Natural killer cell (primary cell): ENCODE results near the gene USP6NL. TPM values are rescaled to one million over a fixed set of nuclear protein-coding genes. Genes with fewer than 3 reads are reported as not detected.

Source experiments
- ATAC-seq, 3 donors: fragments of 150-1000 bp in 2 of 3; fragments of 200-7000 bp in 1 of 3; cut with Tn5 transposase; 1 replicate in 1 of 3; 2 replicates in 2 of 3; pipeline ENCODE4 v1.10.0; 2021; ENCODE audit warnings: mild to moderate bottlenecking in 2 of 3, moderate library complexity in 2 of 3
- DNase-seq, 2 donors: peaks; one replicate each; pipeline versions ENCODE4 v3.0.0 to v3.0.0-alpha.2; 2013 to 2021; ENCODE audit warnings: mixed read lengths in 1 of 2
- H3K27ac ChIP-seq: one replicate; pipeline ENCODE4 v1.5.1; 2013; ENCODE audit warnings: mild to moderate bottlenecking, low read length
- H3K27me3 ChIP-seq: one replicate; pipeline ENCODE4 v1.6.1; 2013; ENCODE audit warnings: low read length; ENCODE audit not compliant: control insufficient read depth, insufficient read depth
- H3K36me3 ChIP-seq: one replicate; pipeline ENCODE4 v1.6.1; 2013; ENCODE audit warnings: low read length; ENCODE audit not compliant: control insufficient read depth, insufficient read depth
- H3K4me1 ChIP-seq: one replicate; pipeline ENCODE4 v1.6.1; 2013; ENCODE audit warnings: low read length; ENCODE audit not compliant: control insufficient read depth, insufficient read depth
- H3K4me3 ChIP-seq: one replicate; pipeline ENCODE4 v1.5.1; 2013; ENCODE audit warnings: low read length
- H3K9me3 ChIP-seq: one replicate; pipeline ENCODE4 v1.6.1; 2013; ENCODE audit warnings: low read length; ENCODE audit not compliant: control insufficient read depth, insufficient read depth
- H3K27ac Mint-ChIP-seq, 2 donors: one replicate each; pipeline ENCODE4 v1.8.0; 2022; ENCODE audit warnings: mild to moderate bottlenecking in 2 of 2, mixed read lengths in 2 of 2, moderate library complexity in 1 of 2
- H3K27me3 Mint-ChIP-seq, 2 donors: one replicate each; pipeline ENCODE4 v1.8.0; 2022; ENCODE audit warnings: low read depth in 2 of 2, mixed read lengths in 2 of 2
- H3K36me3 Mint-ChIP-seq: one replicate; pipeline ENCODE4 v1.8.0; 2022; ENCODE audit warnings: mixed read lengths
- H3K4me1 Mint-ChIP-seq, 2 donors: one replicate each; pipeline ENCODE4 v1.8.0; 2022; ENCODE audit warnings: mixed read lengths in 2 of 2
- H3K4me3 Mint-ChIP-seq: one replicate; pipeline ENCODE4 v1.8.0; 2022; ENCODE audit warnings: mild to moderate bottlenecking, moderate library complexity, mixed read lengths
- H3K9me3 Mint-ChIP-seq, 2 donors: one replicate each; pipeline ENCODE4 v1.8.0; 2022; ENCODE audit warnings: mixed read lengths in 2 of 2
- WGBS: methylation state at CpG from one replicate; pipeline ENCODE4 v1.1.7; 2013; ENCODE audit warnings: missing lambda C conversion rate; ENCODE audit not compliant: insufficient coverage; 5-methylcytosine and 5-hydroxymethylcytosine counted together
- intact Hi-C: fragments of 100-400 bp; cut with micrococcal nuclease; formaldehyde crosslinking; loops from one replicate; pipeline ENCODE4 v1.14.2; 2022
- total RNA-seq, 4 donors: library from RNA; stranded (reverse); fragments of 120-200 nt in 1 of 4; gene quantifications; one replicate each; pipeline versions ENCODE4 v1.2.3 to v1.2.4, GENCODE V29; 2013 to 2022
- TF ChIP-seq, protein P1 (sequence below): fragments of 200-600 bp; IDR thresholded peaks from one replicate; pipeline ENCODE4 v1.8.0; 2022; ENCODE audit warnings: antibody characterized with exemption

Gene USP6NL
- total RNA-seq, 3 donors from 2014 or later (not counting 1 experiment from before 2014, with no cell fraction given): 2.3 to 3.7 (median 2.5) TPM

GRCh38 chr10:11654659-11655058 lies 43.2 kb upstream of the USP6NL start:
- TF ChIP-seq, protein P1, sequence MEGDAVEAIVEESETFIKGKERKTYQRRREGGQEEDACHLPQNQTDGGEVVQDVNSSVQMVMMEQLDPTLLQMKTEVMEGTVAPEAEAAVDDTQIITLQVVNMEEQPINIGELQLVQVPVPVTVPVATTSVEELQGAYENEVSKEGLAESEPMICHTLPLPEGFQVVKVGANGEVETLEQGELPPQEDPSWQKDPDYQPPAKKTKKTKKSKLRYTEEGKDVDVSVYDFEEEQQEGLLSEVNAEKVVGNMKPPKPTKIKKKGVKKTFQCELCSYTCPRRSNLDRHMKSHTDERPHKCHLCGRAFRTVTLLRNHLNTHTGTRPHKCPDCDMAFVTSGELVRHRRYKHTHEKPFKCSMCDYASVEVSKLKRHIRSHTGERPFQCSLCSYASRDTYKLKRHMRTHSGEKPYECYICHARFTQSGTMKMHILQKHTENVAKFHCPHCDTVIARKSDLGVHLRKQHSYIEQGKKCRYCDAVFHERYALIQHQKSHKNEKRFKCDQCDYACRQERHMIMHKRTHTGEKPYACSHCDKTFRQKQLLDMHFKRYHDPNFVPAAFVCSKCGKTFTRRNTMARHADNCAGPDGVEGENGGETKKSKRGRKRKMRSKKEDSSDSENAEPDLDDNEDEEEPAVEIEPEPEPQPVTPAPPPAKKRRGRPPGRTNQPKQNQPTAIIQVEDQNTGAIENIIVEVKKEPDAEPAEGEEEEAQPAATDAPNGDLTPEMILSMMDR: no peak
- Histone ChIP-seq H3K4me3 (no peak overlapping the region), H3K4me1 (no peaks in the 10 kb centered on the region), H3K27ac (no peak overlapping the region), H3K27me3 (no peaks in the 10 kb centered on the region), H3K9me3 (no peaks in the 10 kb centered on the region), H3K36me3 (no peaks in the 10 kb centered on the region)
- H3K9me3 Mint-ChIP-seq: no peaks in the 10 kb centered on the region
- WGBS: 92% methylated on average over 9 of the region's 9 CpGs
- DNase-seq: no peak
- H3K27me3 Mint-ChIP-seq: peaks cover 4 to 5% of the 10 kb centered on the region in 2 donors
- H3K27ac Mint-ChIP-seq: no peak overlapping the region
- intact Hi-C loops: no loop called here
- H3K36me3 Mint-ChIP-seq: no peaks in the 10 kb centered on the region
- no peak for ATAC-seq
- H3K4me1 Mint-ChIP-seq: no peaks in the 10 kb centered on the region
- H3K4me3 Mint-ChIP-seq: no peak overlapping the region

GRCh38 chr10:11653758-11654471 lies 42.5 kb upstream of the USP6NL start:
- Mint-ChIP-seq H3K4me1 (no peaks in the 10 kb centered on the region), H3K27me3 (peaks cover 4 to 5% of the 10 kb centered on the region in 2 donors), H3K9me3 (no peaks in the 10 kb centered on the region), H3K4me3 (no peak overlapping the region), H3K36me3 (no peaks in the 10 kb centered on the region), H3K27ac (no peak overlapping the region)
- Histone ChIP-seq H3K4me1 (no peaks in the 10 kb centered on the region), H3K4me3 (no peak overlapping the region), H3K27ac (no peak overlapping the region), H3K9me3 (no peaks in the 10 kb centered on the region), H3K36me3 (no peaks in the 10 kb centered on the region), H3K27me3 (no peaks in the 10 kb centered on the region)
- 86% methylated on average over 8 of the region's 8 CpGs for WGBS
- intact Hi-C loops: no loop called here
- no peak for DNase-seq
- TF ChIP-seq, protein P1: no peak
- ATAC-seq: no peak

DNA sequence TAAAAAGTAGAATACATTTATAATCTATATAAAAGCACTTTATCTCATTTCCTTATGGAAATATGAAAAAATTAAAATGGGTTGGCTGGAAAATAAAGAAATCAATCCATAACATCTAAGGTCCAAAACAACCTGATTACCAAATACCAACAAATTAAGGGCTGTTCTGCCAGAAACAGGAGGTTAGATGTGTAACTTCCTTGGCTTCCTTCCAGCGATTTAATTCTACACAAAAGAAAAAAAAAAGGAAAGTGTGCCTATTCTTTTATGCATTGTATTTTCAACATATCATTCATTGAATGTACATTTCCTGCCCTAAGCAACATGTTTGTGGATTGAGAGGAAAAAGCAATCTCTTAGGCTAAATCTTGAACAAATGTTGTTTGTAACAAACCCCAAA lies 36.2 kb upstream of the USP6NL start:
- WGBS: no CpG with 5 or more reads among the region's 1 CpG
- intact Hi-C loops: no loop called here
- TF ChIP-seq, protein P1: no peak

GRCh38 chr10:11646450-11646849 lies 35.0 kb upstream of the USP6NL start:
- Mint-ChIP-seq H3K27ac (no peak overlapping the region), H3K4me1 (no peaks in the 10 kb centered on the region), H3K36me3 (no peaks in the 10 kb centered on the region), H3K9me3 (no peaks in the 10 kb centered on the region), H3K4me3 (no peak overlapping the region), H3K27me3 (peaks cover 2 to 12% of the 10 kb centered on the region in 2 donors)
- no peaks in the 10 kb centered on the region for H3K27me3 ChIP-seq
- TF ChIP-seq, protein P1: no peak
- H3K9me3 ChIP-seq: no peaks in the 10 kb centered on the region
- H3K4me1 ChIP-seq: no peaks in the 10 kb centered on the region
- DNase-seq (no peak), ATAC-seq (no peak)
- H3K4me3 ChIP-seq: no peak overlapping the region
- WGBS: 95% methylated on average over 9 of the region's 9 CpGs
- intact Hi-C loops: no loop called here
- no peaks in the 10 kb centered on the region for H3K36me3 ChIP-seq
- H3K27ac ChIP-seq: no peak overlapping the region

More for the DNA sequence above, 36.2 kb upstream of the USP6NL start:
- Mint-ChIP-seq H3K36me3 (no peaks in the 10 kb centered on the region), H3K27me3 (peaks cover 2 to 11% of the 10 kb centered on the region in 2 donors), H3K27ac (no peak overlapping the region), H3K4me1 (no peaks in the 10 kb centered on the region), H3K4me3 (no peak overlapping the region), H3K9me3 (no peaks in the 10 kb centered on the region)
- Histone ChIP-seq H3K27me3 (no peaks in the 10 kb centered on the region), H3K9me3 (no peaks in the 10 kb centered on the region), H3K27ac (no peak overlapping the region), H3K4me3 (no peak overlapping the region), H3K4me1 (no peaks in the 10 kb centered on the region), H3K36me3 (no peaks in the 10 kb centered on the region)
- DNase-seq: no peak
- ATAC-seq: no peak
